Endometrial microvascular endothelial cells (primary cell): ENCODE data around the gene DNAH1. TPM values are rescaled to one million over a fixed set of nuclear protein-coding genes. Genes with fewer than 3 reads are reported as not detected.

Experiments used
- in situ Hi-C: cut with HindIII; loops from 2 replicates; pipeline ENCODE4 v1.10.0; 2017; ENCODE audit warnings: low sequenced_read_pairs, low pct_unique_long_range_greater_than_20kb; ENCODE audit errors: inconsistent ontology term
- total RNA-seq: library from RNA; depleted of rRNA; stranded (reverse); fragments of >200 nt; gene quantifications from one replicate; pipeline ENCODE4 v1.2.3, GENCODE V29; 2015; ENCODE audit errors: inconsistent ontology term

The DNAH1 gene
- total RNA-seq, 1 donor from 2014 or later, result 2.1 TPM

GRCh38 chr3:52396011-52396906 is 80.1 kb downstream of the DNAH1 start:
- in situ Hi-C loops, result no loop called here

DNA sequence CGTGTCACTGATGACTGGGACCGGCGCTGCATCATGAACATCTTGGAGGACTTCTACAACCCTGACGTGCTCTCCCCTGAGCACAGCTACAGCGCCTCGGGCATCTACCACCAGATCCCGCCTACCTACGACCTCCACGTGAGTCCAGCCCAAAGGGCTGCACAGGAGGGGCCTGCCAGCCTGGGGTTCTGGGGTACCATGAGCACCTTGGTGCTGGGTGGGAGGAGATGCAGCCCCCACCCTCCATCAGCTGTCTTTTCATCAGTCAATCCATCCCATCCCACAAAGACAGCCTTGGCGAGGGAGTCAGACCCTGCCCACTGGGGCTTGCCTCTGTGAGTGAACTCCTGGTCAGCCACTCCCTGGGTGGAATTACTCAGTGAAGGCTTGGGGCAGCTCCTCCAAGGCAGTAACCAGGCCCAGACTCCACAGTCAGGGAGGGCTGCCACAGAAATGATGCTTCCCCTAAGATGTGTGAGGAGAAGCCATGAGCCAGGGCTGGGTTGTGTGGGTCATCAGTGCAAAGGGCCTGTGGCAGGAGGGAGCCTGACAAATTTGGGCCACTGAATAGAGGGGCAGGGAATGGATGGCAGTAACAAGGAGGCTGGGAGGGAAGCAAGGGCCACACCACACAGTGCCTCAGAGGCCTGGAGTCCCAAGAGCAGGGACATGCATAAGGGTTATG is 80.9 kb downstream of the DNAH1 start:
- in situ Hi-C loops, result no loop called here

DNA sequence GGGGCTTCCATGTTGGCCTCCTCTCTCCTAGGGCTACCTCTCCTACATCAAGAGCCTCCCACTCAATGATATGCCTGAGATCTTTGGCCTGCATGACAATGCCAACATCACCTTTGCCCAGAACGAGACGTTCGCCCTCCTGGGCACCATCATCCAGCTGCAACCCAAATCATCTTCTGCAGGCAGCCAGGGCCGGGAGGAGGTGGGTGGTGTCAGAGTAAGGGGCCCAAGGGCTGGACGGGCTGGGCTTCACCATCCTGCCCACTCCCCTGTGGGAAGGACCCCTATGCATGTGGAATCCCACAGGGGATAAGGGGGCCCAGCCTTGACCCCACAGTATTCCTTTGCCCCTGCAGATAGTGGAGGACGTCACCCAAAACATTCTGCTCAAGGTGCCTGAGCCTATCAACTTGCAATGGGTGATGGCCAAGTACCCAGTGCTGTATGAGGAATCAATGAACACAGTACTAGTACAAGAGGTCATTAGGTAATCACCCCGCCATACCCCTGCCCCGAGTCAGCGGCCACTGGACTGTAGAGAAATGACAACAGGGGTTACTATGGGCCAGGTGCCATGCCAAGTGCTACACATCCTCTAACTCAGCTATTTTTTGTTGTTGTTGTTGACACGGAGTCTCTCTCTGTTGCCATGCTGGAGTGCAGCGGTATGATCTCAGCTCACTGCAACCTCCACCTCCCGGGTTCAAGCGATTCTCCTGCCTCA is 81.7 kb downstream of the DNAH1 start:
- in situ Hi-C loops, result no loop called here

- in situ Hi-C loops, result no loop called here
Observed at GRCh38 chr3:52398670-52399081, 82.6 kb downstream of the DNAH1 start.

- in situ Hi-C loops, result no loop called here
Observed at GRCh38 chr3:52399131-52399530, 83.0 kb downstream of the DNAH1 start.

DNA sequence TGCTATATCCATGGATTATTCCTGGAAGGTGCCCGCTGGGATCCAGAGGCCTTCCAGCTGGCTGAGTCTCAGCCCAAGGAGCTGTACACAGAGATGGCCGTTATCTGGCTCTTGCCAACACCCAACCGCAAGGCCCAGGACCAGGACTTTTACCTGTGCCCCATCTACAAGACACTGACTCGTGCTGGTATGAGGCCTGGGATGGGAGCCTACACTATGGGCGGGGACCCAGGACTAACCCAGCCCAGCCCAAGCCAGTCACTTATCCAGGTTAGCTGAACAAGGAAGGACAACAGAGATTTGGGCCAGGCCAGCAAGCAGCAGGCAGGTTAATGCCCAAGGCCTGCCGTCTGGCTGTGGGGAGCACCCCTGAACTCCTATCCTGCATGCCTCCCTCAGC is 83.5 kb downstream of the DNAH1 start:
- in situ Hi-C loops, result no loop called here

DNA sequence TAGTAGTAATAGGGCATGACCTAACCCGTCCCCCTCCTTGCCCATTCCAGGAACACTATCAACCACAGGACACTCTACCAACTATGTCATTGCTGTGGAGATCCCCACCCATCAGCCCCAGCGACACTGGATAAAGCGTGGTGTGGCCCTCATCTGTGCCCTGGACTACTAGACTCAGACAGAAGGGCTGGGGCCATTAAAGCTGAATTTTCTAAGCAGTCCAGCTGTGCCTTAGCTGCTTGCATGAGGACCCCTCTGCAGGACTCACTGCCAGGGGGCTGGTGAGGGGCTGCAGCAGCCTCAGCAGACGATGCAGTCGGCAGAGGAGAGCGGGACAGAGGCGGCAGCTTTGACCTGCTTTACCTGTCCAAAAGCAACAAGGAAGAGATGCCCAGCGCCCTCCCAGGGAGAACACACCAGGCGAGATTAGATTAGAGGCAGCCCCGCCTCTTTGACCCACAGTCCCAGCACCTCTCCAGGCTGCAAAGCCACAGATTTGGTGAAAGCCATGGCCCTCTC is 84.2 kb downstream of the DNAH1 start:
- in situ Hi-C loops, result no loop called here

GRCh38 chr3:52401021-52401420 is 84.9 kb downstream of the DNAH1 start:
- in situ Hi-C loops, result no loop called here

- in situ Hi-C loops, result no loop called here
Observed at GRCh38 chr3:52401551-52401950, 85.4 kb downstream of the DNAH1 start.

DNA sequence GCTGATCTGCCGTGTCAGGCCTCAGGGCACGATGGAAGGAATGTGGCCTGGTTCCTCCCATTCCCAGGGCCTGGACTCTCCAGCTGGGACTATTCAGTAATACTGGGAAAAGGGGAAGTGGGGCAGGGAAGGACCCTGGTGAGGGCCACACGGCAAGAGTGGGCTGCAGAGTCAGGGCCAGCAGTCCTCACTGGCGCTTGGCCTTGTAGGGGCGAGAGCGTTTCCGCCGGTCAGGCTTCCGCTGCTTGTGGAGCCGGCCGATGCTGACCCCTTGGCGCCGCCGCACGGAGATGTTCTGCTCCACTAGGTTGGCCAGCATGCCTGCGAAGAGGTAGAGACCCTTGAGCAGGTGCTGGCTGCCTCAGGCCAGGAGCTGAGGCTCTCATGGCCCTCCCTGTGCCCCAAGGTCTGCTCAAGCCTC is 86.0 kb downstream of the DNAH1 start:
- in situ Hi-C loops, result no loop called here

- in situ Hi-C loops, result no loop called here
Observed at GRCh38 chr3:52402706-52403270, 86.7 kb downstream of the DNAH1 start.

DNA sequence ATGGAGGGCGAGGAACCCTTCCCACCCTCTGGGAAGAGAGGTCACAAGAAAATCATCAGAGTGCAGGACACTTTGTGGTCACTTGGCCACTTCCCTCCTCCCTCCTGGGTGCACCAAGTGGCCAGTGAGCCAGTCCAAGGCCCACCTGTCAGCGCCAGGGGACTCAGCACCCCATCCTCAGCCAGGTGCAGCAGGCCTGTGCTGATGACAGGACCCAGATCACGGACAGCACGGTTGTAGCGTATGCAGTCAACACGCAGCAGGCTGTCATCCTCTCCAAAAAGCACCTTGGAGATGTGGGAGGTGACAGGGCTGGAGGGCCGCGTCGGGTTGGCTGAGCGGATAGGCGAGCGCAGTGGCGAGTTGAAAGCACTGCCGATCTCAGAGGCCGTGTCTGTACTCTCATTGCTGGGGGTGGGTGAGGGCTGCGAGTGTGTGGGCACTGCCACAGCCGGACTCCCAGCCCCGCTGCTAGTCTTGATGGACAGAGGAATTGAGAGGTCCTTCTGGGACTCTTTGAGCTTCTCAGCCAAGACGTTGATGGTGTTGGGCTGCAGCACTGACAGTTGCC is 87.2 kb downstream of the DNAH1 start:
- in situ Hi-C loops, result no loop called here

- in situ Hi-C loops, result no loop called here
Observed at GRCh38 chr3:52403955-52404354, 87.8 kb downstream of the DNAH1 start.

- in situ Hi-C loops, result no loop called here
Observed at GRCh38 chr3:52404391-52404790, 88.3 kb downstream of the DNAH1 start.

- in situ Hi-C loops, result no loop called here
Observed at GRCh38 chr3:52405066-52405465, 88.9 kb downstream of the DNAH1 start.

- in situ Hi-C loops, result no loop called here
Observed at GRCh38 chr3:52405601-52406110, 89.5 kb downstream of the DNAH1 start.

GRCh38 chr3:52406231-52406661 is 90.1 kb downstream of the DNAH1 start:
- in situ Hi-C loops, result no loop called here

- in situ Hi-C loops, result no loop called here
Observed at GRCh38 chr3:52406791-52407510, 90.8 kb downstream of the DNAH1 start.
